ENCODE measurements around the gene PRPF39. TPM values are rescaled to one million over a fixed set of nuclear protein-coding genes. Genes with fewer than 3 reads are reported as not detected.
"Not testable (repeated sequence)": the region's sequence is repeated elsewhere in the genome, so short reads cannot be mapped to it uniquely, and the experiment has no call there.

PRPF39 gene
- total RNA-seq, 1 experiment from 2014 or later = 26.1 TPM

GRCh38 chr14:45135659-45136395 lies 51.9 kb downstream of the PRPF39 start, which contains the start of gene FANCM:
Gene FANCM (plus strand): TSS chr14:45135930. CDS start chr14:45136032, 102 bp downstream.
- DNase-seq (ENCODE audit: low read depth) = peak; percentile 97

- no peak for DNase-seq (ENCODE audit: low read depth)
These were observed 52.5 kb downstream of the PRPF39 start for GRCh38 chr14:45136399-45136798.

- no peak for DNase-seq (ENCODE audit: low read depth)
These were observed 56.8 kb downstream of the PRPF39 start for GRCh38 chr14:45140661-45141187.

GRCh38 chr14:45142083-45142482 lies 58.2 kb downstream of the PRPF39 start:
- not testable (repeated sequence) for DNase-seq (ENCODE audit: low read depth)

- DNase-seq (ENCODE audit: low read depth) = no peak
These were observed 60.7 kb downstream of the PRPF39 start for GRCh38 chr14:45144658-45145057.

- no peak for DNase-seq (ENCODE audit: low read depth)
These were observed 61.3 kb downstream of the PRPF39 start for GRCh38 chr14:45145214-45145613.

GRCh38 chr14:45149602-45150001 lies 65.7 kb downstream of the PRPF39 start:
- no peak for DNase-seq (ENCODE audit: low read depth)

GRCh38 chr14:45150386-45150890 lies 66.5 kb downstream of the PRPF39 start:
- no peak for DNase-seq (ENCODE audit: low read depth)

GRCh38 chr14:45156067-45156466 lies 72.2 kb downstream of the PRPF39 start:
- no peak for DNase-seq (ENCODE audit: low read depth)

Other genes with a start within 250 kb of the PRPF39 start
- gene KLHL28, start 122.2 kb upstream of the PRPF39 start, total RNA-seq (2014; rRNA removed) = 4.2 and 4.5 TPM in 2 replicates
- 18.1 and 20.7 TPM in 2 replicates for gene TOGARAM1, start 121.9 kb upstream of the PRPF39 start, total RNA-seq (2014; rRNA removed)
- 45.9 and 59.0 TPM in 2 replicates for gene FKBP3, start 50.4 kb downstream of the PRPF39 start, total RNA-seq (2014; rRNA removed)
- gene FANCM, start 51.8 kb downstream of the PRPF39 start, total RNA-seq (2014; rRNA removed) = 11.5 and 11.9 TPM in 2 replicates
- 40.2 and 45.4 TPM in 2 replicates for gene MIS18BP1, start 169.1 kb downstream of the PRPF39 start, total RNA-seq (2014; rRNA removed)